Kidney capillary endothelial cell (primary cell): ENCODE measurements around the gene ATP6V0D1.

Experiments
- DNase-seq: peaks from one replicate; pipeline ENCODE4 v3.0.0-alpha.2; 2018; ENCODE audit warnings: low spot score

The ATP6V0D1 gene

GRCh38 chr16:67393111-67393787 is 87.7 kb downstream of the ATP6V0D1 start, which contains the start of gene TPPP3:
TSS of gene TPPP3 (minus strand) at chr16:67393498. CDS start at chr16:67391111, 2,387 bp downstream.
- peak; percentile 83 for DNase-seq

GRCh38 chr16:67392301-67393059 is 88.5 kb downstream of the ATP6V0D1 start:
- DNase-seq, result no peak

GRCh38 chr16:67391424-67392300 is 89.3 kb downstream of the ATP6V0D1 start:
- no peak for DNase-seq

GRCh38 chr16:67390816-67391423 is 90.0 kb downstream of the ATP6V0D1 start:
- no peak for DNase-seq

GRCh38 chr16:67389911-67390815 is 90.8 kb downstream of the ATP6V0D1 start:
- DNase-seq, result no peak

- no peak for DNase-seq
Measured at GRCh38 chr16:67388591-67388990, 92.4 kb downstream of the ATP6V0D1 start.

GRCh38 chr16:67388191-67388590 is 92.8 kb downstream of the ATP6V0D1 start:
- DNase-seq, result no peak
